Rectal smooth muscle tissue (tissue), 1 donor: ENCODE results near the gene VIPR2.
"Not testable (repeated sequence)": the region's sequence is repeated elsewhere in the genome, so short reads cannot be mapped to it uniquely, and the experiment has no call there.

Source experiments
- H3K27ac ChIP-seq: one replicate; pipeline ENCODE4 v1.7.0; 2013; ENCODE audit warnings: low read depth, low read length, inconsistent platforms
- H3K27me3 ChIP-seq: one replicate; pipeline ENCODE4 v1.7.0; 2013; ENCODE audit warnings: low read length; ENCODE audit not compliant: control insufficient read depth, insufficient read depth
- H3K36me3 ChIP-seq: one replicate; pipeline ENCODE4 v1.7.0; 2013; ENCODE audit warnings: low read length; ENCODE audit not compliant: control insufficient read depth, insufficient read depth
- H3K4me1 ChIP-seq: one replicate; pipeline ENCODE4 v1.7.0; 2013; ENCODE audit warnings: low read length; ENCODE audit not compliant: control insufficient read depth, insufficient read depth
- H3K4me3 ChIP-seq: one replicate; pipeline ENCODE4 v1.7.0; 2013; ENCODE audit warnings: low read length
- H3K9ac ChIP-seq: one replicate; pipeline ENCODE4 v1.7.0; 2013; ENCODE audit warnings: low read length

VIPR2 gene

DNA sequence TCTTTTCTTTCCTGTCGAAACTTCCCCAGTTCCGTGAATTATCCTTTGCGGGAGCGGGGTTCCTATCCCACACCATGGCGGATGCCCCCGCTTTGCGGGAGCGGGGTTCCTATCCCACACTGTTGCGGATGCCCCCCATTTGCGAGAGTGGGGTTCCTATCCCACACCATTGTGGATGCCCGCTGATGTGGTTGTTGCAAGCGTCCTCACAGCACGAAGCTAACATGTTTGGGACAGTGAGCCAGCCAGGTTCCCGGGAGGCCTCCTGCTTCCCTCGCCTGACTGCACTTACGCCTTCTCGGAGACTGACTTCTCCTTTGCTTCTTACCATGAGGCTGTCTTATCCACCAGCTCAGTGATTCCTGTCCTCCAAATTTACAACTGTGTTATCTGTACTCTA lies 134.7 kb downstream of the VIPR2 start:
- H3K27me3 ChIP-seq: no peaks in the 10 kb centered on the region
- H3K4me3 ChIP-seq: no peak overlapping the region
- H3K36me3 ChIP-seq: no peaks in the 10 kb centered on the region
- H3K4me1 ChIP-seq: peaks cover 11% of the 10 kb centered on the region
- H3K27ac ChIP-seq: no peak overlapping the region
- no peak overlapping the region for H3K9ac ChIP-seq

DNA sequence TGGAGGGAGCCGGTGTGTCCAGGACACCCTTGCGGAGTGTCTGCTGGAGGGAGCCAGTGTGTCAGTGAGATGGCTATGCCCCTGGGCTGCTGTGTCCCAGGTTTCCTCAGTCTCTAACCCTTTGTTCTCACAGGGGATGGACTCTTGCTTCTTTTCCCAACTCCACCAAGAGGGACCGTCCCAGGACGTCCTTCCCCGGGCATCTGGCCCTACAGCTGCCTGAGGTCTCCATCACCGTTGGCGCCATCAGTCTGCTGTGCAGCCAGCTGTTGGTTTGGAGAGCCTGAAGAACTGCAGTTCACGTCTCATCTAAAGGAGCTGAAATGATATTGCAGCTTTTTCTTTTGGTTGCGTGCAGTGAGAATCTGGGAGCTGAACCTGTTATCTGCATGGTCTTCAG lies 136.2 kb downstream of the VIPR2 start:
- H3K4me1 ChIP-seq: peaks cover 6% of the 10 kb centered on the region
- H3K9ac ChIP-seq: no peak overlapping the region
- no peaks in the 10 kb centered on the region for H3K36me3 ChIP-seq
- H3K4me3 ChIP-seq: no peak overlapping the region
- H3K27ac ChIP-seq: no peak overlapping the region
- H3K27me3 ChIP-seq: no peaks in the 10 kb centered on the region

DNA sequence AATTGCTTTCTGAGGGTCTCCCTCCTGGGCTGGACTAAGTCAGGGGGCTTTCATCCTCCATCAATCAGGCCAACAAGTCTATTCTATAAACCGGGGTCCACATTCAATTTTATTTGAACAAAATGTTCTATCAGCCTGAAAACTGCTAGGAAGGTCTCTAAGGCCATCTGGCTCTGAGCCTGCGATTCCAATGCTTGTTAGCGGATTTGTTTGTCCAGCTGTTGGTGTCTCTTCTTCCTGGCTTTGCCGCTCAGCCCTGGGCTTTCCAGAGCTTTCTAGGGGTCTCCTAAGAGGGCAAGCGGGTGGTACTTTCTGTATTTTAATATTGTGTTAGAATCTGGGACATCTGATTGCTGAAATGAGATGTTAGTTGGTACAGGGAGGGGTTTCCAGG lies 136.7 kb downstream of the VIPR2 start:
- H3K36me3 ChIP-seq: no peaks in the 10 kb centered on the region
- H3K4me1 ChIP-seq: peaks cover 5% of the 10 kb centered on the region
- no peak overlapping the region for H3K27ac ChIP-seq
- no peak overlapping the region for H3K4me3 ChIP-seq
- no peak overlapping the region for H3K9ac ChIP-seq
- H3K27me3 ChIP-seq: no peaks in the 10 kb centered on the region

GRCh38 chr7:159007364-159007995 lies 137.2 kb downstream of the VIPR2 start:
- Histone ChIP-seq H3K27ac (no peak overlapping the region), H3K4me1 (no peaks in the 10 kb centered on the region), H3K27me3 (no peaks in the 10 kb centered on the region)

GRCh38 chr7:159006610-159007130 lies 138.0 kb downstream of the VIPR2 start:
- no peak overlapping the region for H3K4me3 ChIP-seq
- no peaks in the 10 kb centered on the region for H3K27me3 ChIP-seq

More at GRCh38 chr7:159007364-159007995, 137.2 kb downstream of the VIPR2 start:
- H3K9ac ChIP-seq: no peak overlapping the region
- no peaks in the 10 kb centered on the region for H3K36me3 ChIP-seq
- no peak overlapping the region for H3K4me3 ChIP-seq

GRCh38 chr7:159006022-159006609 lies 138.6 kb downstream of the VIPR2 start:
- H3K27ac ChIP-seq, H3K4me3 ChIP-seq, H3K4me1 ChIP-seq, H3K27me3 ChIP-seq, H3K36me3 ChIP-seq, H3K9ac ChIP-seq: not testable (repeated sequence)

More at GRCh38 chr7:159006610-159007130, 138.0 kb downstream of the VIPR2 start:
- Histone ChIP-seq H3K36me3 (no peaks in the 10 kb centered on the region), H3K9ac (no peak overlapping the region), H3K4me1 (no peaks in the 10 kb centered on the region), H3K27ac (no peak overlapping the region)

- Histone ChIP-seq H3K27ac (no peak overlapping the region), H3K4me1 (no peaks in the 10 kb centered on the region), H3K27me3 (no peaks in the 10 kb centered on the region), H3K4me3 (no peak overlapping the region), H3K36me3 (no peaks in the 10 kb centered on the region), H3K9ac (no peak overlapping the region)
Observed at GRCh38 chr7:159005618-159006017, 139.0 kb downstream of the VIPR2 start.

DNA sequence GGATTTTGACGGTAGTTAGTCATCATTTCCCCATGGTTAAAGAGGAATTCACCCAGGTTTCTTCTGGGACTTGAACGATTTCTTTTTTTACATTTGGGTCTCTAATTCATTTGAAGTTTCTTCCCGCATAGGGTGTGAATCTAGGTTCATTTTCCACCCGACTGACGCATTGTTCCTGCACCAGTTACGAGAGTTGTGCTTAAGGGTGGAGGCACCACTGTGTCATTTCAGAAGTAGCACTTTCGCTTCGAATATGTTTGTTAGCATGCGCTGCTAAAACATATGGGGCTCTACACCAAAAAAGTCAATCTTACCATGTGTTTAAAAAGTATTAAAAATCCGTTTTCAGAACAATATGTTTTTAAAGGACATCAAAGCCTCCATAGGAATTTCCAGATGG lies 140.3 kb downstream of the VIPR2 start:
- Histone ChIP-seq H3K36me3 (no peaks in the 10 kb centered on the region), H3K27me3 (no peaks in the 10 kb centered on the region), H3K27ac (no peak overlapping the region), H3K9ac (no peak overlapping the region), H3K4me3 (no peak overlapping the region), H3K4me1 (no peaks in the 10 kb centered on the region)

- no peak overlapping the region for H3K4me3 ChIP-seq
- H3K27me3 ChIP-seq: peaks cover 3% of the 10 kb centered on the region
Observed at GRCh38 chr7:159001811-159002210, 142.9 kb downstream of the VIPR2 start.

GRCh38 chr7:159000859-159001435 lies 143.7 kb downstream of the VIPR2 start:
- Histone ChIP-seq H3K4me3 (no peak overlapping the region), H3K4me1 (no peaks in the 10 kb centered on the region), H3K27ac (no peak overlapping the region), H3K27me3 (peaks cover 3% of the 10 kb centered on the region), H3K9ac (no peak overlapping the region), H3K36me3 (no peaks in the 10 kb centered on the region)

More at GRCh38 chr7:159001811-159002210, 142.9 kb downstream of the VIPR2 start:
- Histone ChIP-seq H3K27ac (no peak overlapping the region), H3K4me1 (no peaks in the 10 kb centered on the region), H3K9ac (no peak overlapping the region), H3K36me3 (no peaks in the 10 kb centered on the region)

GRCh38 chr7:159000070-159000469 lies 144.6 kb downstream of the VIPR2 start:
- Histone ChIP-seq H3K27ac (no peak overlapping the region), H3K4me1 (no peaks in the 10 kb centered on the region), H3K27me3 (peaks cover 3% of the 10 kb centered on the region), H3K9ac (no peak overlapping the region), H3K4me3 (no peak overlapping the region), H3K36me3 (no peaks in the 10 kb centered on the region)

GRCh38 chr7:158999496-158999895 lies 145.2 kb downstream of the VIPR2 start:
- H3K9ac ChIP-seq: no peak overlapping the region
- no peaks in the 10 kb centered on the region for H3K36me3 ChIP-seq
- H3K4me1 ChIP-seq: no peaks in the 10 kb centered on the region
- H3K27me3 ChIP-seq: peaks cover 3% of the 10 kb centered on the region
- no peak overlapping the region for H3K4me3 ChIP-seq
- H3K27ac ChIP-seq: no peak overlapping the region

- H3K4me1 ChIP-seq, H3K9ac ChIP-seq, H3K36me3 ChIP-seq, H3K27me3 ChIP-seq, H3K27ac ChIP-seq, H3K4me3 ChIP-seq: not testable (repeated sequence)
Observed at GRCh38 chr7:158998261-158998660, 146.4 kb downstream of the VIPR2 start.
